ENCODE measurements around the gene GMCL2. TPM values are rescaled to one million over a fixed set of nuclear protein-coding genes. Genes with fewer than 3 reads are reported as not detected.

GMCL2 gene
- total RNA-seq, 1 experiment from 2014 or later: not detected

DNA sequence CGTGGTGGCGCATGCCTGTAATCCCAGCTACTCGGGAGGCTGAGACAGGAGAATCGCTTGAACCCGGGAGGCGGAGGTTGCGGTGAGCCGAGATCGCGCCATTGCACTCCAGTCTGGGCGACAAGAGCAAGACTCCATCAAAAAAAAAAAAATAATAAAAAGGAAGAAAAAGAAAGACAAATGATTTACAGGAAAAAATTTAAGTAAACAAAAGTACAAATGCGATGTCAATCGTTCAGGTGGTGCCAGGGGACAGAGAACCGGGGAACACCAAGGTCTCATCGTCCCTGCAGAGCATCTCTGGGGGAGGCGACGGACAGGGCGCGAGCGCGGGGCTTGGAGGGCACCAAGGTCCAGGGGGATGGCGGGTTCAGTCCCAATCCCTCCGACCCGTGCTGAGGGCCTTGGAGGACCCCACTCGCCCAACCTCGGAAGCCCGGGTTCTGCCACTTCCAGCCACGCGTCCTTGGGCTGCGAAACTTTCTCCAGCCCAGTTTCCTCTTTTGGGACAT lies 16.6 kb upstream of the GMCL2 start:
- H3K4me3 ChIP-seq (ENCODE audit: low read depth, low read length): peak overlapping the region; percentile 93
- POLR2A ChIA-PET: interaction anchor here (0.5 to 1.5 kb wide), 8 partner anchors 9 to 50 kb away, joined by 3 to 16 read pairs (median 4); partner anchors contain the start of genes NHP2 and PHYKPL
- H3K4me1 Mint-ChIP-seq (ENCODE audit: low read depth, unreplicated experiment): peaks cover 18% of the 10 kb centered on the region
- peaks cover 11% of the 10 kb centered on the region for H3K36me3 ChIP-seq (ENCODE audit: control insufficient read depth, insufficient read depth, low read length)
- H3K9me3 ChIP-seq: no peaks in the 10 kb centered on the region
- TSS peak; percentile 92 for BruUV-seq (replicated peaks)
- H3K4me3 Mint-ChIP-seq (ENCODE audit: unreplicated experiment): peak overlapping the region; percentile 86
- peaks cover 2% of the 10 kb centered on the region for H3K27me3 Mint-ChIP-seq (ENCODE audit: insufficient read depth, unreplicated experiment)
- H3K27me3 ChIP-seq (replicated peaks; ENCODE audit: control insufficient read depth, insufficient read depth, low read length): no peaks in the 10 kb centered on the region
- peaks cover 9% of the 10 kb centered on the region; the same call in 1 of the 2 replicates for H3K4me1 ChIP-seq
- no peak for DNase-seq
- TF ChIP-seq, protein P1, sequence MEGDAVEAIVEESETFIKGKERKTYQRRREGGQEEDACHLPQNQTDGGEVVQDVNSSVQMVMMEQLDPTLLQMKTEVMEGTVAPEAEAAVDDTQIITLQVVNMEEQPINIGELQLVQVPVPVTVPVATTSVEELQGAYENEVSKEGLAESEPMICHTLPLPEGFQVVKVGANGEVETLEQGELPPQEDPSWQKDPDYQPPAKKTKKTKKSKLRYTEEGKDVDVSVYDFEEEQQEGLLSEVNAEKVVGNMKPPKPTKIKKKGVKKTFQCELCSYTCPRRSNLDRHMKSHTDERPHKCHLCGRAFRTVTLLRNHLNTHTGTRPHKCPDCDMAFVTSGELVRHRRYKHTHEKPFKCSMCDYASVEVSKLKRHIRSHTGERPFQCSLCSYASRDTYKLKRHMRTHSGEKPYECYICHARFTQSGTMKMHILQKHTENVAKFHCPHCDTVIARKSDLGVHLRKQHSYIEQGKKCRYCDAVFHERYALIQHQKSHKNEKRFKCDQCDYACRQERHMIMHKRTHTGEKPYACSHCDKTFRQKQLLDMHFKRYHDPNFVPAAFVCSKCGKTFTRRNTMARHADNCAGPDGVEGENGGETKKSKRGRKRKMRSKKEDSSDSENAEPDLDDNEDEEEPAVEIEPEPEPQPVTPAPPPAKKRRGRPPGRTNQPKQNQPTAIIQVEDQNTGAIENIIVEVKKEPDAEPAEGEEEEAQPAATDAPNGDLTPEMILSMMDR (IDR thresholded peaks at IDR 0.05; ENCODE audit: insufficient read depth in 1 of 2, low read depth in 1 of 2, low read length in 1 of 2, severe bottlenecking in 1 of 2, unreplicated experiment in 1 of 2): no peak
- peak overlapping the region; percentile 98 for H3K27ac Mint-ChIP-seq (ENCODE audit: unreplicated experiment)
- H3K9me3 Mint-ChIP-seq (ENCODE audit: unreplicated experiment): no peaks in the 10 kb centered on the region
- intact Hi-C loops (cut with micrococcal nuclease; ENCODE audit: unreplicated experiment): loop anchor here (1.0 kb wide), 1 partner anchor 29 kb away; the partner anchor contains the start of gene PHYKPL
- H3K36me3 Mint-ChIP-seq (ENCODE audit: insufficient read depth, unreplicated experiment): peaks cover 46% of the 10 kb centered on the region
- CTCF ChIA-PET: interaction anchor here (0.6 to 1.4 kb wide), 3 partner anchors 8 to 128 kb away, joined by 4 to 7 read pairs (median 4); no protein-coding TSS in a partner anchor

DNA sequence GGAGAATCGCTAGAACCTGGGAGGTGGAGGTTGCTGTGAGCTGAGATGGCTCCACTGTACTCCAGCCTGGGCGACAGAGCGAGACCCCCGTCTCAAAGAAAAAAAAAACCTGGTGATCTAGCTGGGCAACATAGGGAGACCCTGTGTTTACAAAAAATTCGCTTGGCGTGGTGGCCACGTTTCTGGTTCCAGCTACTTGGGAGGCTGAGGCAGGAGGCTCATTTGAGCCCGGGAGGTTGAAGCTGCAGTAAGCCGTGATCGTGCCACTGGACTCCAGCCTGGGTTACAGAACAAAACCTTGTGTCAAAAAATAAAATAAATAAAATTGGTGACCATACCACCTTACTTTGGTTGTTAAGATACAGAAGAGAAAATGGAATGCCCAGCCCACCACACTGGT lies 15.4 kb upstream of the GMCL2 start:
- ChIA-PET POLR2A (no interaction called here), CTCF (no interaction called here)
- H3K36me3 ChIP-seq (ENCODE audit: control insufficient read depth, insufficient read depth, low read length): peaks cover 8% of the 10 kb centered on the region; the same call in 1 of the 2 replicates
- peaks cover 2% of the 10 kb centered on the region for H3K27me3 Mint-ChIP-seq (ENCODE audit: insufficient read depth, unreplicated experiment)
- no peak for DNase-seq
- no peak overlapping the region for H3K4me3 ChIP-seq (ENCODE audit: low read depth, low read length)
- TF ChIP-seq, protein P1 (IDR thresholded peaks at IDR 0.05; ENCODE audit: insufficient read depth in 1 of 2, low read depth in 1 of 2, low read length in 1 of 2, severe bottlenecking in 1 of 2, unreplicated experiment in 1 of 2): no peak
- H3K9me3 Mint-ChIP-seq (ENCODE audit: unreplicated experiment): no peaks in the 10 kb centered on the region
- BruUV-seq (replicated peaks): no TSS peak
- peaks cover 34% of the 10 kb centered on the region for H3K36me3 Mint-ChIP-seq (ENCODE audit: insufficient read depth, unreplicated experiment)
- no peak overlapping the region for H3K4me3 Mint-ChIP-seq (ENCODE audit: unreplicated experiment)
- no peaks in the 10 kb centered on the region for H3K9me3 ChIP-seq
- no peaks in the 10 kb centered on the region for H3K27me3 ChIP-seq (replicated peaks; ENCODE audit: control insufficient read depth, insufficient read depth, low read length)
- peaks cover 9% of the 10 kb centered on the region; the same call in 1 of the 2 replicates for H3K4me1 ChIP-seq
- peaks cover 18% of the 10 kb centered on the region for H3K4me1 Mint-ChIP-seq (ENCODE audit: low read depth, unreplicated experiment)
- intact Hi-C loops (cut with micrococcal nuclease; ENCODE audit: unreplicated experiment): no loop called here
- no peak overlapping the region for H3K27ac Mint-ChIP-seq (ENCODE audit: unreplicated experiment)

DNA sequence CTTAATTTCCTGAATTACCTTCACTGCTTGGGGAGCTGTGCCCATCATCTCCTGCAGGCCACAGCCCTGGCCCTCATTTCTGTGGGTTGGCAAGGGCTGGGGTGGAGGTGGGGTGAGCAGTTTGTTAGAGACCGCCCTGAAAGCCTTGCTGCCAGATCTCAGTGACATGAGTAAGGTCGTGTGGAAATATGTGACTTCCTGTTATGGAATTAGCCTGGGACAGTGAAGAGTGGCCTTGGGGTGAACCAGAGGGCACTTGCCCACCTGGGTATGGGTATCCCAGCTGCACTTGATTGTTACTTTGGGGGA lies 14.7 kb upstream of the GMCL2 start:
- H3K4me1 Mint-ChIP-seq (ENCODE audit: low read depth, unreplicated experiment): peaks cover 18% of the 10 kb centered on the region
- H3K27ac Mint-ChIP-seq (ENCODE audit: unreplicated experiment): no peak overlapping the region
- intact Hi-C loops (cut with micrococcal nuclease; ENCODE audit: unreplicated experiment): no loop called here
- peaks cover 28% of the 10 kb centered on the region for H3K36me3 Mint-ChIP-seq (ENCODE audit: insufficient read depth, unreplicated experiment)
- no peak for DNase-seq
- Histone ChIP-seq H3K27me3 (replicated peaks; ENCODE audit: control insufficient read depth, insufficient read depth, low read length) (no peaks in the 10 kb centered on the region), H3K36me3 (ENCODE audit: control insufficient read depth, insufficient read depth, low read length) (peaks cover 4% of the 10 kb centered on the region; the same call in 1 of the 2 replicates), H3K4me1 (peaks cover 8% of the 10 kb centered on the region; the same call in 1 of the 2 replicates), H3K9me3 (no peaks in the 10 kb centered on the region), H3K4me3 (ENCODE audit: low read depth, low read length) (no peak overlapping the region)
- ChIA-PET CTCF (no interaction called here), POLR2A (no interaction called here)
- TF ChIP-seq, protein P1 (IDR thresholded peaks at IDR 0.05; ENCODE audit: insufficient read depth in 1 of 2, low read depth in 1 of 2, low read length in 1 of 2, severe bottlenecking in 1 of 2, unreplicated experiment in 1 of 2): no peak
- no peaks in the 10 kb centered on the region for H3K9me3 Mint-ChIP-seq (ENCODE audit: unreplicated experiment)
- peaks cover 2% of the 10 kb centered on the region for H3K27me3 Mint-ChIP-seq (ENCODE audit: insufficient read depth, unreplicated experiment)
- no peak overlapping the region for H3K4me3 Mint-ChIP-seq (ENCODE audit: unreplicated experiment)
- BruUV-seq (replicated peaks): no TSS peak
